Esophagus squamous epithelium (tissue), 4 donors: ENCODE results near the gene EXOSC9.

Experiments used
- CTCF ChIP-seq, 6 experiments: fragments of 450-650 bp in 4 of 6; fragments of 200-600 bp in 2 of 6; sonication (generic) in 2 of 6; IDR thresholded peaks; one replicate each; pipeline ENCODE4 v1.5.1; 2016 to 2019; ENCODE audit warnings: antibody characterized with exemption in 6 of 6, mild to moderate bottlenecking in 4 of 6, moderate library complexity in 4 of 6
- POLR2A ChIP-seq, 4 donors: fragments of 450-650 bp; IDR thresholded peaks; one replicate each; pipeline ENCODE4 v1.6.1; 2017; ENCODE audit warnings: antibody characterized with exemption in 4 of 4, mild to moderate bottlenecking in 4 of 4, moderate library complexity in 3 of 4

- no peak for TF ChIP-seq CTCF (IDR thresholded peaks at IDR 0.05)
- no peak for TF ChIP-seq POLR2A (IDR thresholded peaks at IDR 0.05)
Measured at GRCh38 chr4:121771869-121772268, 29.3 kb upstream of the EXOSC9 start.
